HepG2 (cell line): Measurements from ENCODE around the gene AXDND1. TPM values are rescaled to one million over a fixed set of nuclear protein-coding genes. Genes with fewer than 3 reads are reported as not detected.
A peak's percentile ranks its signal among the peaks of the same experiment; 100 is the strongest.

Experiments used
- ATAC-seq: fragments of 200-7000 bp; cut with Tn5 transposase; 3 replicates; pipeline ENCODE4 v1.9.1; 2020; ENCODE audit warnings: mild to moderate bottlenecking, moderate library complexity
- BruUV-seq: library from RNA; stranded (reverse); fragments of 400-500 nt; replicated peaks from 2 replicates; lab custom pipeline; 2021; lab: Mats Ljungman, UMichigan
- CTCF ChIA-PET: fragments of 300-600 bp; formaldehyde crosslinking; extraction: SDS; loops from one replicate; lab custom pipeline; 2021; ENCODE audit warnings: low total read pairs, inconsistent platforms, low intra/inter-chr PET ratio; lab: Yijun Ruan, JAX
- POLR2A ChIA-PET: fragments of 350-600 bp; sonication (Branson Sonifier 250); formaldehyde crosslinking; loops from one replicate; lab custom pipeline; 2020; ENCODE audit warnings: antibody characterized with exemption, inconsistent platforms; lab: Yijun Ruan, JAX
- DNase-seq: peaks from one replicate; pipeline ENCODE4 v3.0.0-alpha.2; 2015; ENCODE audit warnings: low spot score
- FAIRE-seq: peaks from 3 replicates; lab custom pipeline; 2011; peaks lifted over from hg19 to GRCh38; lab: Jason Lieb, UNC
- H2AFZ ChIP-seq: one replicate; pipeline ENCODE4 v1.6.1; 2011; ENCODE audit warnings: low read length, inconsistent platforms
- H3K27ac ChIP-seq: fragments of 300-600 bp; 3 replicates; pipeline ENCODE4 v1.8.0; 2011; ENCODE audit warnings: mixed run types, mild to moderate bottlenecking, mixed read lengths, low read length, inconsistent platforms; ENCODE audit not compliant: insufficient read depth; ENCODE audit errors: extremely low read length
- H3K27me3 ChIP-seq, 2 experiments: fragments of 200-600 bp in 1 of 2; 2 replicates in 1 of 2; 3 replicates in 1 of 2; pipeline versions ENCODE4 v1.6.0 to v1.8.0; 2011; ENCODE audit warnings: low read length in 2 of 2, mild to moderate bottlenecking in 2 of 2, moderate library complexity in 2 of 2, inconsistent platforms in 1 of 2; ENCODE audit not compliant: insufficient read depth in 2 of 2, control insufficient read depth in 1 of 2
- H3K36me3 ChIP-seq, 2 experiments: fragments of 200-600 bp in 1 of 2; replicated peaks in 1 of 2; 2 replicates in 1 of 2; 3 replicates in 1 of 2; pipeline versions ENCODE4 v1.5.1 to v1.8.0; 2011; ENCODE audit warnings: low read length in 2 of 2, inconsistent platforms in 1 of 2; ENCODE audit not compliant: insufficient read depth in 2 of 2, control insufficient read depth in 1 of 2
- H3K4me1 ChIP-seq: 2 replicates; pipeline ENCODE4 v1.5.1; 2012; ENCODE audit warnings: low read length, inconsistent platforms; ENCODE audit not compliant: insufficient read depth
- H3K4me2 ChIP-seq: 2 replicates; pipeline ENCODE4 v1.6.0; 2011; ENCODE audit warnings: low read depth, low read length, inconsistent platforms
- H3K4me3 ChIP-seq, 3 experiments: fragments of 200-600 bp in 1 of 3; sonication (generic), shearing (Covaris generic) in 1 of 3; replicated peaks in 1 of 3; 2 replicates each; pipeline ENCODE4 v1.5.1; 2011 to 2016; ENCODE audit warnings: low read length in 3 of 3, inconsistent platforms in 2 of 3, low read depth in 2 of 3, mild to moderate bottlenecking in 2 of 3, control low read depth in 1 of 3, mixed read lengths in 1 of 3; ENCODE audit not compliant: insufficient read depth in 1 of 3
- H3K79me2 ChIP-seq: one replicate; pipeline ENCODE4 v1.6.1; 2011; ENCODE audit warnings: low read length, inconsistent platforms; ENCODE audit not compliant: insufficient read depth
- H3K9ac ChIP-seq: 2 replicates; pipeline ENCODE4 v1.6.0; 2011; ENCODE audit warnings: mild to moderate bottlenecking, low read depth, low read length, inconsistent platforms; ENCODE audit not compliant: insufficient read depth
- H3K9me3 ChIP-seq: 2 replicates; pipeline ENCODE4 v1.5.1; 2012; ENCODE audit warnings: mild to moderate bottlenecking, low read length
- H4K20me1 ChIP-seq: 2 replicates; pipeline ENCODE4 v1.6.0; 2011; ENCODE audit warnings: inconsistent platforms, mild to moderate bottlenecking, low read length, moderate library complexity; ENCODE audit not compliant: insufficient read depth
- FOXA3 ChIP-seq: IDR thresholded peaks from 2 replicates; pipeline ENCODE4 v1.6.1; 2016; ENCODE audit warnings: missing genetic modification reagents, missing compliant biosample characterization
- HNF4G ChIP-seq, 2 experiments: sonication (generic) in 1 of 2; formaldehyde crosslinking in 1 of 2; IDR thresholded peaks; 2 replicates each; pipeline versions ENCODE4 v1.4.0 to v1.6.1; 2011 to 2020; ENCODE audit warnings: borderline replicate concordance in 2 of 2, low read depth in 2 of 2, mild to moderate bottlenecking in 2 of 2, low read length in 1 of 2, missing genetic modification reagents in 1 of 2, moderate library complexity in 1 of 2
- NFE2 ChIP-seq: sonication (generic); formaldehyde crosslinking; IDR thresholded peaks from 2 replicates; pipeline ENCODE4 v1.4.0; 2020; ENCODE audit warnings: missing genetic modification reagents
- SCMH1 ChIP-seq: sonication (generic); formaldehyde crosslinking; IDR thresholded peaks from 2 replicates; pipeline ENCODE4 v1.9.0; 2021; ENCODE audit warnings: missing genetic modification reagents, mild to moderate bottlenecking, borderline replicate concordance
- ZBTB4 ChIP-seq: sonication (generic); formaldehyde crosslinking; IDR thresholded peaks from 2 replicates; pipeline ENCODE4 v1.4.0; 2020; ENCODE audit warnings: missing genetic modification reagents, mild to moderate bottlenecking, borderline replicate concordance
- ZNF256 ChIP-seq: sonication (generic); formaldehyde crosslinking; conservative IDR thresholded peaks from 2 replicates; pipeline ENCODE4 v1.4.0; 2020; ENCODE audit warnings: missing genetic modification reagents
- ZNF850 ChIP-seq: sonication (generic); formaldehyde crosslinking; conservative IDR thresholded peaks from 2 replicates; pipeline ENCODE4 v1.9.0; 2021; ENCODE audit warnings: mild to moderate bottlenecking, missing genetic modification reagents
- WGBS: methylation state at CpG from one replicate; pipeline ENCODE4 v1.1.6; 2017; ENCODE audit warnings: low lambda C conversion rate; 5-methylcytosine and 5-hydroxymethylcytosine counted together
- in situ Hi-C: cut with HindIII; loops from 2 replicates; pipeline ENCODE4 v1.10.0; 2017; ENCODE audit warnings: low pct_unique_long_range_greater_than_20kb; ENCODE audit not compliant: extremely low pct_ligation_motif_present
- intact Hi-C: fragments of 100-400 bp; cut with micrococcal nuclease; formaldehyde crosslinking; loops from one replicate; pipeline ENCODE4 v1.10.0; 2022; ENCODE audit not compliant: unreplicated experiment
- polyA plus RNA-seq, 8 experiments: library from polyadenylated mRNA; depleted of rRNA in 3 of 8; stranded (reverse) in 7 of 8; unstranded in 1 of 8; fragments of >200 nt; fragmentation: Illumina TruSeq in 4 of 8; extraction: Trizol in 4 of 8; gene quantifications; 2 replicates each; pipeline versions ENCODE4 v1.2.1 to v1.2.3, GENCODE V29; 2011 to 2016; ENCODE audit warnings: low read depth in 4 of 8, missing spikeins in 1 of 8, mixed read lengths in 1 of 8; ENCODE audit not compliant: insufficient read depth in 1 of 8
- total RNA-seq, 5 experiments: library from RNA; depleted of rRNA; stranded (reverse); fragments of >200 nt; fragmentation: Illumina TruSeq; extraction: Trizol; gene quantifications; 2 replicates each; pipeline ENCODE4 v1.2.3, GENCODE V29; 2016; ENCODE audit warnings: low read depth in 1 of 5
- TF ChIP-seq, protein P1 (sequence below): sonication (generic); formaldehyde crosslinking; IDR thresholded peaks from 2 replicates; pipeline ENCODE4 v1.4.0; 2020; ENCODE audit warnings: low read depth, mild to moderate bottlenecking, missing genetic modification reagents
- TF ChIP-seq, protein P2 (sequence below): IDR thresholded peaks from 2 replicates; pipeline ENCODE4 v1.6.1; 2016; ENCODE audit warnings: missing compliant biosample characterization, missing genetic modification reagents, borderline replicate concordance
- TF ChIP-seq, protein P3 (sequence below): sonication (generic); formaldehyde crosslinking; IDR thresholded peaks from 2 replicates; pipeline ENCODE4 v1.8.0; 2022; ENCODE audit warnings: missing genetic modification reagents, mild to moderate bottlenecking, borderline replicate concordance

AXDND1 gene
- total and polyA plus RNA-seq, 2 of the 13 experiments (the other 11 are each of a cell fraction or from before 2014, with no cell fraction given): 0.15 to 0.40 TPM

DNA sequence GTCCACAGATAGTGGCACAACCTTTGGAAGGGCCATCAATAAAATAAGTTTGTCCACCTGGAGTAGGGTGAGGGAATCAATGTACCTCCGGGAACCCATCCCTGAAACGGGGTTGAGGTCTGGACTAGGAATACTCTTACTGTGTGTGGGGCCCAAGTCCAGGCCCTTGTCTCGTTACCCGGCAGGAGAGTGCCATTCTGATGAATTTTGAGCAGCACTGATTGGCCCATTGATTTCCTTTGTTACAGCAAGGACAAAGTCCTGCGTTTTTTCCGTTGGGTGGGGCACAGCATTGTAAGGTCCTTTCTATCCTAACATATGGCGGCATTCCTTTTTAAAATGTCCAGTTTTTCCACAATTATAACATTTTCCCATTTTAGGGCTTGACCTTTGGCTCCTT lies 75.2 kb downstream of the AXDND1 start:
- no peak overlapping the region for H3K4me3 ChIP-seq
- no peak for FAIRE-seq
- no peaks in the 10 kb centered on the region for H3K79me2 ChIP-seq
- ATAC-seq: peak; percentile 94
- H3K4me2 ChIP-seq: no peak overlapping the region; the same call in 1 of the 2 replicates
- no peak overlapping the region for H3K9ac ChIP-seq
- WGBS: 10% methylated on average over 4 of the region's 7 CpGs
- no peaks in the 10 kb centered on the region for H3K36me3 ChIP-seq
- intact Hi-C loops: no loop called here
- peak; percentile 12 for DNase-seq
- no peaks in the 10 kb centered on the region for H3K9me3 ChIP-seq
- CTCF ChIA-PET: no interaction called here
- in situ Hi-C loops: no loop called here
- H3K27ac ChIP-seq: no peak overlapping the region
- H3K4me1 ChIP-seq: peaks cover 16% of the 10 kb centered on the region
- no peak overlapping the region for H2AFZ ChIP-seq
- no TSS peak for BruUV-seq
- no peaks in the 10 kb centered on the region for H4K20me1 ChIP-seq
- no peaks in the 10 kb centered on the region for H3K27me3 ChIP-seq
- POLR2A ChIA-PET: no interaction called here
- TF ChIP-seq, protein P1, sequence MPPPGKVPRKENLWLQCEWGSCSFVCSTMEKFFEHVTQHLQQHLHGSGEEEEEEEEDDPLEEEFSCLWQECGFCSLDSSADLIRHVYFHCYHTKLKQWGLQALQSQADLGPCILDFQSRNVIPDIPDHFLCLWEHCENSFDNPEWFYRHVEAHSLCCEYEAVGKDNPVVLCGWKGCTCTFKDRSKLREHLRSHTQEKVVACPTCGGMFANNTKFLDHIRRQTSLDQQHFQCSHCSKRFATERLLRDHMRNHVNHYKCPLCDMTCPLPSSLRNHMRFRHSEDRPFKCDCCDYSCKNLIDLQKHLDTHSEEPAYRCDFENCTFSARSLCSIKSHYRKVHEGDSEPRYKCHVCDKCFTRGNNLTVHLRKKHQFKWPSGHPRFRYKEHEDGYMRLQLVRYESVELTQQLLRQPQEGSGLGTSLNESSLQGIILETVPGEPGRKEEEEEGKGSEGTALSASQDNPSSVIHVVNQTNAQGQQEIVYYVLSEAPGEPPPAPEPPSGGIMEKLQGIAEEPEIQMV (CRISPR knock-in tag): no peak
- TF ChIP-seq NFE2 (CRISPR knock-in tag) (no peak), SCMH1 (CRISPR knock-in tag) (no peak), ZNF256 (CRISPR knock-in tag) (no peak), FOXA3 (CRISPR knock-in tag) (no peak), ZBTB4 (no peak), ZNF850 (CRISPR knock-in tag) (no peak), HNF4G (IDR thresholded peaks at IDR 0.05; ENCODE audit: borderline replicate concordance, low read depth, low read length) (peak; percentile 35; the same call in 1 of the 2 replicates), HNF4G (CRISPR knock-in tag; IDR thresholded peaks at IDR 0.05; ENCODE audit: borderline replicate concordance, low read depth) (no peak)
- TF ChIP-seq, protein P2, sequence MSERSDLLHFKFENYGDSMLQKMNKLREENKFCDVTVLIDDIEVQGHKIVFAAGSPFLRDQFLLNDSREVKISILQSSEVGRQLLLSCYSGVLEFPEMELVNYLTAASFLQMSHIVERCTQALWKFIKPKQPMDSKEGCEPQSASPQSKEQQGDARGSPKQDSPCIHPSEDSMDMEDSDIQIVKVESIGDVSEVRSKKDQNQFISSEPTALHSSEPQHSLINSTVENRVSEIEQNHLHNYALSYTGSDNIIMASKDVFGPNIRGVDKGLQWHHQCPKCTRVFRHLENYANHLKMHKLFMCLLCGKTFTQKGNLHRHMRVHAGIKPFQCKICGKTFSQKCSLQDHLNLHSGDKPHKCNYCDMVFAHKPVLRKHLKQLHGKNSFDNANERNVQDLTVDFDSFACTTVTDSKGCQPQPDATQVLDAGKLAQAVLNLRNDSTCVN (CRISPR knock-in tag): no peak
- TF ChIP-seq, protein P3, sequence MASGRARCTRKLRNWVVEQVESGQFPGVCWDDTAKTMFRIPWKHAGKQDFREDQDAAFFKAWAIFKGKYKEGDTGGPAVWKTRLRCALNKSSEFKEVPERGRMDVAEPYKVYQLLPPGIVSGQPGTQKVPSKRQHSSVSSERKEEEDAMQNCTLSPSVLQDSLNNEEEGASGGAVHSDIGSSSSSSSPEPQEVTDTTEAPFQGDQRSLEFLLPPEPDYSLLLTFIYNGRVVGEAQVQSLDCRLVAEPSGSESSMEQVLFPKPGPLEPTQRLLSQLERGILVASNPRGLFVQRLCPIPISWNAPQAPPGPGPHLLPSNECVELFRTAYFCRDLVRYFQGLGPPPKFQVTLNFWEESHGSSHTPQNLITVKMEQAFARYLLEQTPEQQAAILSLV: no peak
